ENCODE data around the gene FBXW5.

Gene FBXW5

GRCh38 chr9:136944519-136945332 lies at the start of gene FBXW5, which contains the start of gene C8G:
TSS of gene FBXW5 (minus strand) at chr9:136944738. CDS start at chr9:136944083, 655 bp downstream.
TSS of gene C8G (plus strand) at chr9:136945243. CDS start at chr9:136945321, 78 bp downstream.
- peak; percentile 95 for DNase-seq

- DNase-seq, result no peak
Measured at GRCh38 chr9:136992819-136993369, 48.4 kb upstream of the FBXW5 start.

GRCh38 chr9:136991993-136992818 lies 47.7 kb upstream of the FBXW5 start, which contains the start of gene PAXX:
TSS of gene PAXX (plus strand) at chr9:136992422. CDS start at chr9:136992444, 22 bp downstream.
- DNase-seq, result peak; percentile 94

- no peak for DNase-seq
Measured at GRCh38 chr9:136990242-136990911, 45.8 kb upstream of the FBXW5 start.

- no peak for DNase-seq
Measured at GRCh38 chr9:136988872-136989271, 44.3 kb upstream of the FBXW5 start.

GRCh38 chr9:136985853-136986252 lies 41.3 kb upstream of the FBXW5 start:
- no peak for DNase-seq

- DNase-seq, result no peak
Measured at GRCh38 chr9:136985027-136985602, 40.6 kb upstream of the FBXW5 start.

GRCh38 chr9:136984464-136985026 lies 40.0 kb upstream of the FBXW5 start:
- DNase-seq, result no peak

- DNase-seq, result no peak
Measured at GRCh38 chr9:136983656-136984314, 39.2 kb upstream of the FBXW5 start.

- DNase-seq, result no peak
Measured at GRCh38 chr9:136983167-136983566, 38.6 kb upstream of the FBXW5 start.

- no peak for DNase-seq
Measured at GRCh38 chr9:136982232-136983051, 37.9 kb upstream of the FBXW5 start, which contains the start of gene LCNL1. TSS of gene LCNL1 (plus strand) at chr9:136982993. CDS start at chr9:136983587, 594 bp downstream.

GRCh38 chr9:136981588-136982231 lies 37.2 kb upstream of the FBXW5 start:
- no peak for DNase-seq

- no peak for DNase-seq
Measured at GRCh38 chr9:136980669-136981478, 36.3 kb upstream of the FBXW5 start.

GRCh38 chr9:136979769-136980587 lies 35.4 kb upstream of the FBXW5 start:
- DNase-seq, result no peak

GRCh38 chr9:136978865-136979544 lies 34.5 kb upstream of the FBXW5 start:
- no peak for DNase-seq

- peak; percentile 75 for DNase-seq
Measured at GRCh38 chr9:136978073-136978864, 33.7 kb upstream of the FBXW5 start.

GRCh38 chr9:136977649-136978072 lies 33.1 kb upstream of the FBXW5 start:
- DNase-seq, result no peak
